Psoas muscle (tissue), 8 donors: ENCODE measurements around the gene ATP8B1. TPM values are rescaled to one million over a fixed set of nuclear protein-coding genes. Genes with fewer than 3 reads are reported as not detected.
A peak's percentile ranks its signal among the peaks of the same experiment; 100 is the strongest.

ENCODE experiments used
- ATAC-seq, 4 donors: fragments of 200-7000 bp; cut with Tn5 transposase; one replicate each; pipeline ENCODE4 v1.9.1; 2020; ENCODE audit warnings: moderate library complexity in 3 of 4, mild to moderate bottlenecking in 2 of 4
- DNase-seq, 2 donors: peaks; one replicate each; pipeline ENCODE4 v3.0.0-alpha.2; 2020
- H3K27ac ChIP-seq: fragments of 200-600 bp; one replicate; pipeline ENCODE4 v1.8.0; 2022
- H3K27me3 ChIP-seq, 3 donors: fragments of 200-600 bp in 1 of 3; one replicate each; pipeline versions ENCODE4 v1.6.1 to v1.8.0; 2013 to 2022; ENCODE audit warnings: low read length in 2 of 3, mild to moderate bottlenecking in 2 of 3, moderate library complexity in 1 of 3; ENCODE audit not compliant: insufficient read depth in 3 of 3
- H3K36me3 ChIP-seq, 2 donors: fragments of 200-600 bp in 1 of 2; one replicate each; pipeline versions ENCODE4 v1.6.1 to v1.8.0; 2013 to 2022; ENCODE audit warnings: low read depth in 1 of 2, mild to moderate bottlenecking in 1 of 2, moderate library complexity in 1 of 2; ENCODE audit not compliant: insufficient read depth in 1 of 2
- H3K4me1 ChIP-seq: fragments of 200-600 bp; one replicate; pipeline ENCODE4 v1.8.0; 2022
- H3K4me3 ChIP-seq: fragments of 200-600 bp; one replicate; pipeline ENCODE4 v1.8.0; 2022; ENCODE audit warnings: mild to moderate bottlenecking
- H3K9me3 ChIP-seq: fragments of 200-600 bp; one replicate; pipeline ENCODE4 v1.8.0; 2022
- WGBS, 3 donors: extraction: QIAGEN DNeasy Blood & Tissue Kit; methylation state at CpG; one replicate each; pipeline versions ENCODE4 v1.1.6 to v1.1.7; 2013; 5-methylcytosine and 5-hydroxymethylcytosine counted together
- intact Hi-C, 2 donors: fragments of 100-400 bp; cut with DNase I; formaldehyde crosslinking; loops; one replicate each; pipeline versions ENCODE4 v1.11.0 to v1.14.2; 2022
- polyA plus RNA-seq, 3 donors: library from polyadenylated mRNA; stranded (reverse); fragments of 200-250 nt; gene quantifications; one replicate each; pipeline ENCODE4 v1.2.3, GENCODE V29; 2013
- total RNA-seq, 4 donors: library from RNA; stranded (reverse); fragmentation: NEBNext Ultra II Directional in 2 of 4; extraction: Animal tissue kit (Norgen Biotek cat#: 25700) in 2 of 4; gene quantifications; one replicate each; pipeline versions ENCODE4 v1.2.1 to v1.2.4, GENCODE V29; 2021 to 2023
- TF ChIP-seq, protein P1 (sequence below): fragments of 200-600 bp; IDR thresholded peaks from one replicate; pipeline ENCODE4 v1.8.0; 2022; ENCODE audit warnings: antibody characterized with exemption
- donor health status: healthy with polysubstance abuse.
- donor health status: DM: no; HTN: no; CAD: no; lungs with moderate emphysema.
- donor health status: Bipolar disorder and iron deficiency.
- donor health status: healthy.
- donor health status: DM: yes; HTN: yes; CAD: no.
- donor health status: DM: no; HTN: no; CAD: no.
- donor health status: DM: no; HTN: no; CAD: no.
- donor health status: DM: yes; HTN: yes; CAD: no.

Gene ATP8B1
- total and polyA plus RNA-seq, 7 donors: 0.45 to 2.5 (median 1.2) TPM

DNA sequence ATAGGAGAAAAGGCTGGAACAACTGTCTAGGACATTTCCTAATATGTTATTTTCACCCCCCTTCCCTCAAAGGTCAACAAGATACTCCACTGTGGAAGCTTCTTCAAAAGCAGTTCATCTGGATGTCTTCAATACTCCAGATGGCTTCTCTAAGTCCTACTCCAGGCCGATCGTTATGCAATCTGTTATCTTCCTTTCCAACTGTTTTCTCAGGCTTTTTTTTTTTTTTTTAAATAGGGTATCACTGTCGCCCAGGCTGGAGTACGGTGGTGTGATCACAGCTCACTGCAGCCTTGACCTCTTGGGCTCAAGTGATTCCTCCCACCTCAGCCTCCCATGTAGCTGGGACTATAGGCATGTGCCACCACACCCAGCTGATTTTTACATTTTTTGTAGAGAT is 26.3 kb downstream of the ATP8B1 start:
- WGBS, 3 donors: 4 to 46% (median 14%) methylated on average over 4 of the region's 4 CpGs
- ATAC-seq: peak in 3 of 4 donors; percentile 41 to 72 (median 62)

DNA sequence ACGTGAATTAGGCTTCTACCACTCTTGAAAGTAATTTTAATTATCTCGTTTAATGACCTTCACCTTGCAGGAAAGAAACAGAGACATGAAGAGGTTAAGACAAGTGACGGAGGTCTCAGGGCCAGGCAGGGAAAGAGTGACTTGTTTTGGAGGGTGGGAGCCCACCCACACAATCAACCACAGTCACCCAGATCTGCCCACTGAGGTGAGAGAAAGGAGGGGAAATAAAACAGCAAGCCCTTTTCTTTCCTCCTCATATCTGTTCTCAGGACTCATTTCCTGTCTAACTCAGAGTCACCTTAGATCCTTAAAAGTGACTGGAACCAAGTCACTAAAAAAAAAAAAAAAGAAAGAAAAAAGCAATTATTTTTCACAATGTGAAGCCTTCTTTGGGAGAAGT is 26.8 kb downstream of the ATP8B1 start:
- ATAC-seq: no peak
- WGBS, 3 donors: 87 to 93% (median 89%) methylated on average over 3 of the region's 3 CpGs
- Histone ChIP-seq H3K36me3 (no peaks in the 10 kb centered on the region), H3K4me3 (no peak overlapping the region), H3K4me1 (peaks cover 50% of the 10 kb centered on the region), H3K27ac (peak overlapping the region; percentile 21), H3K27me3 (no peaks in the 10 kb centered on the region), H3K9me3 (no peaks in the 10 kb centered on the region)
- TF ChIP-seq, protein P1, sequence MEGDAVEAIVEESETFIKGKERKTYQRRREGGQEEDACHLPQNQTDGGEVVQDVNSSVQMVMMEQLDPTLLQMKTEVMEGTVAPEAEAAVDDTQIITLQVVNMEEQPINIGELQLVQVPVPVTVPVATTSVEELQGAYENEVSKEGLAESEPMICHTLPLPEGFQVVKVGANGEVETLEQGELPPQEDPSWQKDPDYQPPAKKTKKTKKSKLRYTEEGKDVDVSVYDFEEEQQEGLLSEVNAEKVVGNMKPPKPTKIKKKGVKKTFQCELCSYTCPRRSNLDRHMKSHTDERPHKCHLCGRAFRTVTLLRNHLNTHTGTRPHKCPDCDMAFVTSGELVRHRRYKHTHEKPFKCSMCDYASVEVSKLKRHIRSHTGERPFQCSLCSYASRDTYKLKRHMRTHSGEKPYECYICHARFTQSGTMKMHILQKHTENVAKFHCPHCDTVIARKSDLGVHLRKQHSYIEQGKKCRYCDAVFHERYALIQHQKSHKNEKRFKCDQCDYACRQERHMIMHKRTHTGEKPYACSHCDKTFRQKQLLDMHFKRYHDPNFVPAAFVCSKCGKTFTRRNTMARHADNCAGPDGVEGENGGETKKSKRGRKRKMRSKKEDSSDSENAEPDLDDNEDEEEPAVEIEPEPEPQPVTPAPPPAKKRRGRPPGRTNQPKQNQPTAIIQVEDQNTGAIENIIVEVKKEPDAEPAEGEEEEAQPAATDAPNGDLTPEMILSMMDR: no peak
- DNase-seq: no peak
- intact Hi-C loops: no loop called here

More for the DNA sequence above, 26.3 kb downstream of the ATP8B1 start:
- H3K4me3 ChIP-seq: no peak overlapping the region
- no peak for DNase-seq
- intact Hi-C loops: no loop called here
- H3K27ac ChIP-seq: peak overlapping the region; percentile 21
- no peaks in the 10 kb centered on the region for H3K9me3 ChIP-seq
- H3K36me3 ChIP-seq: no peaks in the 10 kb centered on the region
- H3K4me1 ChIP-seq: peaks cover 48% of the 10 kb centered on the region
- H3K27me3 ChIP-seq: no peaks in the 10 kb centered on the region
- TF ChIP-seq, protein P1: no peak

DNA sequence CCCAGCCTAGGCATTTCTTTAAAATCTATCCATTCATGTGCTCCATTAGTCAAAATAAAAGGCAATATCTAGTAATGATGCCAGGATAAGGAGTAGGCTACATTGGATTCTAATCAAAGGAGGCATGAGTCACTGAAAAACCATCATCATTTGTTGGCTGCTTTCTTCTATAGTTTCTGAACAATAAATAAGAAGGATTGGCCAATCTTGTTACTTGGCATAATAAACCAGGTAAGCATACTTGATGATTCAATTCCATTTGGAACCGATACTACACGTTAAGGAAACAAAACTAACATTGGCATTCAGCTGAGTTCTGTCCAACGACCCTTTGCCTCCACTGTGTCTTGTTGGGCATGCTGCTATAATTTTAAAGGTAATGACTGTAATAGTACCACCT is 27.2 kb downstream of the ATP8B1 start:
- DNase-seq: no peak
- Histone ChIP-seq H3K36me3 (no peaks in the 10 kb centered on the region), H3K27ac (peak overlapping the region; percentile 21), H3K4me3 (no peak overlapping the region), H3K9me3 (no peaks in the 10 kb centered on the region), H3K27me3 (no peaks in the 10 kb centered on the region), H3K4me1 (peaks cover 48% of the 10 kb centered on the region)
- 69 to 72% (median 70%) methylated on average over 3 of the region's 3 CpGs for WGBS, 3 donors
- no peak for ATAC-seq
- intact Hi-C loops: no loop called here
- TF ChIP-seq, protein P1: no peak

DNA sequence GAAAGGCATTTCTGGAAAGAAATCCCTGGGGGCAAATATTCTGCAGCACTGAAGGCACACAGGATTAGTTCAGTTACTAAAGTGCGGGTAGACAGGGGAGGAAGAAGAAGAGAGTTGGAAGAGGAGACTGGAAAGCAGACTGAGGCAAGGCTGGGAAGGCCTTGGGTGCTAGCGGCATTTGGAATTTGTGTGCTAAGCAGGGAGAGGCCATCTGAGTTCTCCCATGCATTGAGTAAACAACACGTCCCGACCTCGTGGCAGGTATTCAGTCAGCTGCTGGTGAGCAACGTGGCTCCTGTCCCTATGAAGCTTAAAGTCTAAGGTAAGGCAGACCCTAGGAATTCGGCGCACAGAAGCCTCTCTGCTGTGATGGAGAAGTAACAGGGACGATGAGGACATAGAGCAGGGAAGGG is 30.7 kb downstream of the ATP8B1 start:
- peak in 3 of 4 donors; percentile 40 to 62 (median 60) for ATAC-seq
- H3K27ac ChIP-seq: peak overlapping the region; percentile 66

More for the DNA sequence above, 30.7 kb downstream of the ATP8B1 start:
- Histone ChIP-seq H3K9me3 (no peaks in the 10 kb centered on the region), H3K4me3 (no peak overlapping the region), H3K36me3 (no peaks in the 10 kb centered on the region), H3K4me1 (peaks cover 70% of the 10 kb centered on the region), H3K27me3 (no peaks in the 10 kb centered on the region)
- intact Hi-C loops: no loop called here
- DNase-seq: peak in 1 of 2 donors; percentile 56
- TF ChIP-seq, protein P1: no peak
- WGBS, 3 donors: 30 to 40% (median 39%) methylated on average over 9 of the region's 9 CpGs
